Hippocampal formation (tissue), 2 donors: ENCODE measurements around the gene COMMD1.
"Not testable (repeated sequence)": the region's sequence is repeated elsewhere in the genome, so short reads cannot be mapped to it uniquely, and the experiment has no call there.

Experiments used
- DNase-seq, 2 donors: peaks; one replicate each; lab custom pipeline; 2025; lab: John Stamatoyannopoulos, UW

COMMD1 gene

GRCh38 chr2:61966087-61966727 is 60.7 kb downstream of the COMMD1 start:
- DNase-seq: no peak

GRCh38 chr2:61967262-61967661 is 61.8 kb downstream of the COMMD1 start:
- DNase-seq: no peak

- DNase-seq: no peak
These were observed 63.9 kb downstream of the COMMD1 start for GRCh38 chr2:61969376-61969775.

GRCh38 chr2:61970807-61971556 is 65.5 kb downstream of the COMMD1 start:
- no peak for DNase-seq

- peak; percentile 5 to 60 for DNase-seq
These were observed 73.0 kb downstream of the COMMD1 start for GRCh38 chr2:61978522-61978921.

GRCh38 chr2:61980758-61981157 is 75.3 kb downstream of the COMMD1 start:
- DNase-seq: no peak

GRCh38 chr2:61984682-61985081 is 79.2 kb downstream of the COMMD1 start:
- no peak for DNase-seq

GRCh38 chr2:61988462-61989366 is 83.2 kb downstream of the COMMD1 start:
- DNase-seq: no peak

- DNase-seq: peak in 1 of 2 donors; percentile 55
These were observed 88.0 kb downstream of the COMMD1 start for GRCh38 chr2:61993422-61994024.

- no peak for DNase-seq
These were observed 89.1 kb downstream of the COMMD1 start for GRCh38 chr2:61994531-61994930.

- DNase-seq: no peak
These were observed 89.6 kb downstream of the COMMD1 start for GRCh38 chr2:61995065-61995464.

GRCh38 chr2:61995515-61995914 is 90.0 kb downstream of the COMMD1 start:
- DNase-seq: no peak

- DNase-seq: no peak
These were observed 93.0 kb downstream of the COMMD1 start for GRCh38 chr2:61998426-61998825.

GRCh38 chr2:62000538-62000937 is 95.1 kb downstream of the COMMD1 start:
- no peak for DNase-seq

GRCh38 chr2:62001431-62001830 is 96.0 kb downstream of the COMMD1 start:
- DNase-seq: no peak

- DNase-seq: not testable (repeated sequence)
These were observed 99.0 kb downstream of the COMMD1 start for GRCh38 chr2:62004428-62004827.

- DNase-seq: no peak
These were observed 102.1 kb downstream of the COMMD1 start for GRCh38 chr2:62007555-62007954.

GRCh38 chr2:62010632-62011256 is 105.3 kb downstream of the COMMD1 start:
- DNase-seq: no peak

GRCh38 chr2:62013641-62014040 is 108.2 kb downstream of the COMMD1 start:
- no peak for DNase-seq

- DNase-seq: peak; percentile 55 to 89
These were observed 108.6 kb downstream of the COMMD1 start for GRCh38 chr2:62014102-62014501.

GRCh38 chr2:62016957-62017356 is 111.5 kb downstream of the COMMD1 start:
- no peak for DNase-seq

GRCh38 chr2:62029910-62030309 is 124.4 kb downstream of the COMMD1 start:
- DNase-seq: no peak
